Measurements from ENCODE around the gene CBX3.
"Not testable (repeated sequence)": the region's sequence is repeated elsewhere in the genome, so short reads cannot be mapped to it uniquely, and the experiment has no call there.

CBX3 gene

DNA sequence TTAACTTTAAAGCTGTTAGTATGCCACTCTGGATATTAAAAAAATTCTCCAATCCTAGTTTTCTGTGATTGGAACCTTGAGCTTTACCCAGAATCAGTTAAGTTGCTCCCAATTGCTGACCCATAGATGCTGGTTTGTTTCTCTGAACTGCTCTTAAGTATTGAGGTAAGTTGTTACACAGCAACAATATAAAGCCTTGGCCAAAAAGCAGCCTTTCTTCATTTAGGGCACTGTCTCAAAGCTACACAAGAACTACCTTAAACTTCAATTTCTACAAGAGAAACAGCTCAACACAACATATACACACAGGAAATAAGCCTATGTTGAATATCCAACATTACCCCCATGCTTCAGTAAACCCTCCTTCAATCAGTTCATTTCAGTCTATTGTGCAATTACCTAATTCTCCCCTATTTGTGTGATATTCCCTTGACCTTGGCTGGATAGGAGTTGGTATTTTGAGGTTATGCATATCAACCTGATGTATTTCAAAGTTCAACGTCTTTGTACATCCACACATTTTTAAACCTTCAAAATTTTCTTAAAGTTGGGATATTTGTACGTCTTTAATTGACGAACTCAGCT lies 12.5 kb upstream of the CBX3 start:
- no peak for DNase-seq

DNA sequence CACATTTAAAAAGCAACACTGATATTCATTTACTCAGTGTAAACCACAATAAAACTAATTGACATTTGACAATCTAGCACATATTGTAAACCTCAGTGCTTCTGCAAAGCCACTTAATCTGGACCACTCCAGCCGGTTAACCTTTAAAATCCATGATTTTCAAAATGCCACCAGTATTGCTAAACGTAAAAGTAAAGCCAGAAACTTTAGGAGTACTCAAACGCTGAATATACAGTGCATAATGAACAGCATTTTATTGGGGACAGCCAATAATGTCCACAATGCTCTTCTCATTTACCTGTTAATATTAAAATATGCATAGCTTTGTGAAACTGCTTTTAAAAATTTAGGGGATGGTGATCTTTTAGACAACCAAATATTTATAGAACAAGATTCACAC lies 11.8 kb upstream of the CBX3 start:
- DNase-seq, result no peak

- DNase-seq, result no peak
Measured at GRCh38 chr7:26190417-26190869, 11.1 kb upstream of the CBX3 start.

DNA sequence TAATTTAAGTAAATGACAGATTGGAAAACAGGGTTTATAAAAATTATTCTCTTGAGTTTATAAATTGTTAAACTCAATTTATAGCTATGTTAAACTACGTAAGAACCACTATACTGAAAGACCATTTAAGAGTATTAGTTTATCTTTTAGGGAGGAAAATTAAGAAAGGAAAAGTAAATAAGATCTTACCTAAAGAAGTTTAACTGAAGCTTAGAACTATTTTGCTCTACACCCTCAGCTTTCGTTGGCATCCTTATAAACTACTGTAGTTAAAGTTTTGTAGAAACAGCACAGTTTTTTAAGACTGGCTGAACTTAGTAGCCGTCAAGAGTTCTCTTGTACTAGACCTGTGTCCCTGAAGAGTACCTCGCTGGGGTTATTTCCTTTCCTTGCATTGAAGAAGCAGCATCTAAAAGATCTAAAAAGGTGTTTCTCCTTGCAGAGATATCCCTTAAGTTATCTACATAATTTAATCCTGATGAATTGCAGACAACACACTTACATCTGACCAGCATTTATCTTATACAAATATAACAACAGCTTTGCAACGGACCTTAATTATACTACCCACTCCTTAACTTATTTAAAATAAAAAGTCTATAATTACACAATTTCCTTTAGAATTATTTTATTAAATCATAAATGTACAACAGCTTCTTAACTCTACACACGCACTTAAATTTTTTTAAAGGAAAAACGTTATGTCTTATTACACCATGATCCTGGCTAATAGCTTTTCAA lies 10.1 kb upstream of the CBX3 start:
- DNase-seq, result no peak

- DNase-seq, result no peak
Measured at GRCh38 chr7:26191974-26192479, 9.5 kb upstream of the CBX3 start.

GRCh38 chr7:26192485-26193087 lies 9.0 kb upstream of the CBX3 start:
- no peak for DNase-seq

DNA sequence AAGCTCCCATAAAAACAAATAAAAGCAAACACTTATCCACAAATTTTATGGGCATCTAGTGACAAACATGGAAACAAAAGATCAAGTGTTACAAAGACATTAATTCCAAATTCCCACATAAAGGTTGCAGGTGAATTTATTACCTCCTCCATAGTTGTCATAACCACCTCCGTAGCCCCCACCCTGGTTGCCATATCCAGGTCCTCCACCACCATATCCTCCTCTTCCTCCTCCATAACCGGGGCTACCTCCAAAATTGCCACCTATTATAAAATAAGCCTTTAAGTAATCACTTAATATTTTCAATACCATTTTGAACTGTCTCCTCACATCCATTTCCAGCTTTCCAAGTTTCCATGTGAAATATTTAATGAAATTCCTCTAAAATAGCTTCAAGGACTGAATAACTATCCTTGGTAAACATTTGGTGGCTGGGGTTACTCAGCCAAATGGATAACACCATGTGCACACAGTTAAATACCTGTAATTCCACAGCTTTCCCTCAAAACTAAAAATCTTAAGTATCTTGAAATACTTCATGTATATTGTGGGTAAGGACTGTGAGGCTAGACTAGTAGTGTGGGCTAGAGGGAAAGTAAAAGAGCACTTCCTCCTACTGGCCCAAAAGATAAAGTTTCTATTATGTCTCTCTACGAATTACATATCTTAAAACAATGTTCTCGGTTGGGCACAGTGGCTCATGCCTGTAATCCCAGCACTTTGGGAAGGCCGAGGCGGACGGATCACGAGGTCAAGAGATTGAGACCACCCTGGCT lies 7.9 kb upstream of the CBX3 start:
- no peak for DNase-seq

DNA sequence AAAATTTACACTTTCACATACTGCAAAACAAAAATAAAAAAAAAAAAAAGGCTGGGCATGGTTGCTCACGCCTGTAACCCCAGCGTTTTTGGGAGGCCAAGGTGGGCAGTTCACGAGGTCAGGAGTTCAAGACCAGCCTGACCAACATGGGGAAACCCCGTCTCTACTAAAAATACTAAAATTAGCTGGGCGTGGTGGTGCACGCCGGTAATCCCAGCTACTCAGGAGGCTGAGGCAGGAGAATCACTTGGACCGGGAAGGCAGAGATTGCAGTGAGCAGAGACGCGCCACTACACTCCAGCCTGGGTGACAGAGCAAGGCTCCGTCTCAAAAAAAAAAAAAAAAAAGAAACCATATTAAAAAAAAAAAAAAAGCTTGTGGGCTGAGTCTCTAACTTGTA lies 6.8 kb upstream of the CBX3 start:
- DNase-seq, result not testable (repeated sequence)

- no peak for DNase-seq
Measured at GRCh38 chr7:26195182-26195581, 6.4 kb upstream of the CBX3 start.

- no peak for DNase-seq
Measured at GRCh38 chr7:26195867-26196657, 5.5 kb upstream of the CBX3 start.

- DNase-seq, result no peak
Measured at GRCh38 chr7:26197153-26198115, 4.1 kb upstream of the CBX3 start.

DNA sequence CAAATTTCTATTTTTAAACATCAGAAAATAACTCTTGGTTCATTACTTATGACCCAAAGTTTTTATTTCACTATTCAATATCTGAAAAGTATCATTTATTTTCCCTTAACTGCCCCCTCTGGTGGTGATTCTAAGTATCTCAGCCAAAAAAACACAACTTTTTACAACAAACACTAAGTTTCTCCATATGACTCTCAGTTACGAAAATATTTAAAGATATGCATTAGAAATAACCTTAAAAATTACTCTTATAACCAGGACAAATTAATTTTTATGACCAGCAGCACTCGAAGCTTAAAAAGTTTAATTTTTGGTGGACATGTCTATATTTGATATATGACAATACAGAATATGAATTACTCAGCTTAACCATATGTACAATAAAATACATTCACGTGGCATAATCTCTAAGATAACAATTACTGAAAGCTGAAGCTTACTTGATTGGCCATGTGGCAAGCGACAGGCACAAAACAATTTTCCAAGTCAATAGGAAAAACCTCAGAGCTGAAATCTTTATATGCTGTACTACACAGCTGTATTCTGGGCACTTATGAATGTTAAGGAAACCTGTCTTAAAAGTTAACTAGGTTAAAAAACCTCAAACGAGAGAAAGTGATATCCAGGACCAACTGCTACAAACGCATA lies 3.3 kb upstream of the CBX3 start:
- peak; percentile 84 for DNase-seq

DNA sequence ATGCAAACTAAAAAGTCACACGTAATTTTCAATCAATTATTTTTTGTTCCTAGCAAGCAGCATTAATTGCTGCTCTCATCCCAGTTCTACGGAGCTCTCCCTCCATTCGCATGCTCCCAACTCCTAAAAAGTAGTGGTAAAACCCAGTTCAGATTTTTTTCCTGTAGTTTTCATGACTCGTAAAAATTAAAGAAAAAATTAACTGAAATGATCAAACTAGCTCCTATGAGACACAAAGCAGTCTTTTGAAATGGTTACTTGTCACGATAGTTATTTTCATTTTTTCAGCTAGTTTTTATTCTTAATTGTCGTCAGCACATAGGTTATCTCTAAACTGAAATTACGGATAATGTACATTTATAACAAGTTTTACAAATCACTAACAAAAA lies 2.8 kb upstream of the CBX3 start:
- no peak for DNase-seq

DNA sequence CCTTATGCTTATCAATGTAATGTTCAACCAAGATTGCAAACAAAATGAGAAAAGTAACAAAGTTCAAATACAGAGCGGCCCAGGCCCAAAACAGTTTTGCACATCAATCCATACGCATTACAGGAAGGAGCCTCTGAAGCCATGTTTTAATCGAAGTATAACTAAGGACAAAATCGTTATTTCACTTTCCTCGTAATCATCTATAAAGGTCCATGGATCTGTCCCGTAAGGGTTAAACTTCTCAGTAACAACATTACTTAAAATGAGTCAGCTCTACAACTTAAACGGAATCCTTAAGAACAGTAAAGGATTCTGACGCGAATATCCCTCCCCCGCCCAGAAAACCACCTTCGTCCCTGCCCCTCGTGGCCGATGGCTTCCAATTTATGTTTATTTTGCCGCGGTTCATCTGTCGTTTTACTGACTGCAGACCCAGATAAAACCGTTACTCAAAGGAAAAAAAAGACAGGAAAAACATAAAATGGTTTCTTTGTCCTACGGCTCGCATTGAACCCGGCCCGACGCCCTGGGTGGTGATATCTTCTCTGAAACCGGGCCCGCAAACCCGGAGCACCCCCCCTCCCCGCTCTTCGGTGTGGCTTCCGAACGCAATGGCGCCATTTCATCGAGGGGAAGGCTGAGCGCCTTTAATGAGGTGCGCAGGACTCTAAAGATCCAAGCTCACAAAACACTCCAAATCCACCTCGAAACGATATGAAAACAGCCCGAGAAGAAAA lies 2.1 kb upstream of the CBX3 start:
- no peak for DNase-seq

DNA sequence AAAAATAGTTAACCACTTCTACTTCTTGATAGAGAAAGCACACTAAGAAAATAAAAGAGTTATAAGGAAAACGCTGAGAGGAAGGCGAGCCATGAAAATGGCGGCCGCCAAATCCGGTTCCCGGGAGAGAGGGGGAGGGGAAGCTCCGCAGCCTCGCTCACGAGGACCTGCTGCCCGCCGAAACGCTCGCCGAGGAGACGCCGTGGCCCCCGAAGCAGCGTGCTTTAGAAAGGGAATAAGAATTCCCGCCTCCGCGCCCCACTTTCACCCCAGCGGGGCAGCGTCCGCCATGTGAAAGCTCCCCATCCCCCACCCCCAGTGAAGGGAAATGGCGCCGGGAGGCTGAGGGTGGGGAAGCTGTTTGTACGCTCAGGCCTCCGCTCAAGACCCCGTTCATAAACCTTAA lies 1.5 kb upstream of the CBX3 start:
- DNase-seq, result peak; percentile 95

DNA sequence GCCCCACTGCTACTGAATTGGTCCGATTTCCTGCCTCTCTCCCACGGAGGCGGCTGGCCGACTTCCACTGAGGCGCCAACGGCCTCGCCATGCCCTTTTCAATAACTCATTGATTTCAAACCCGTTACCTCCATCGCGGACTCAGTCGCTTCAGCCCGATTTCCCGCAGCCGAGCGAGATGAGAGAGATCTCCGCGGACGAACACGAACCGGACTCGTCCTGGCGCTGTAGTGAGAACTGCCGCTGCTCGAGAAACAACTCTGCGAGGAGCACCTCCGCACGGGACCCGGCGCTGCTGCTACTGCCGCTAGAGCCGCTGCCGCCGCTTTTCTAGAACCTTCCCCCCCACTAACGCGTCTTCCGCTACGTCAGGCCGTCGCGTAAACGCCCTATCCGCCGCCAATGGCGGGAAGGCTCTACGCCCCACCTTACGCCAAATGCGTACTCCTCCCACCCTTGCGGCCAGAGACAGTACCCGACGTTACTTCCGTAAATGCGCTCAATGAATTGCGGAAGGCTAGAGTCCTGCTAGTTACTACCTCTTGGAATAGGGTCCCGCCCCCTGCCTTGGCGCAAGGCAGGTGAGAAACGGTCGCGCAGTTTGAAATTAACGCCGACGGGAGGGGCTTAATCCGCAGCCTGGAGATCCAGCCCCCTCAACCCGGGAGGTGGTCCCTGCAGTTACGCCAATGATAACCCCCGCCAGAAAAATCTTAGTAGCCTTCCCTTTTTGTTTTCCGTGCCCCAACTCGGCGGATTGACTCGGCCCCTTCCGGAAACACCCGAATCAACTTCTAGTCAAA lies 900 bp upstream of the CBX3 start, which contains the start of gene HNRNPA2B1:
Gene HNRNPA2B1, minus strand, starts transcription at position 303 of the 803 bp plus-strand sequence. Its CDS starts 169 bp downstream, at position 134.
- DNase-seq, result peak; percentile 100

DNA sequence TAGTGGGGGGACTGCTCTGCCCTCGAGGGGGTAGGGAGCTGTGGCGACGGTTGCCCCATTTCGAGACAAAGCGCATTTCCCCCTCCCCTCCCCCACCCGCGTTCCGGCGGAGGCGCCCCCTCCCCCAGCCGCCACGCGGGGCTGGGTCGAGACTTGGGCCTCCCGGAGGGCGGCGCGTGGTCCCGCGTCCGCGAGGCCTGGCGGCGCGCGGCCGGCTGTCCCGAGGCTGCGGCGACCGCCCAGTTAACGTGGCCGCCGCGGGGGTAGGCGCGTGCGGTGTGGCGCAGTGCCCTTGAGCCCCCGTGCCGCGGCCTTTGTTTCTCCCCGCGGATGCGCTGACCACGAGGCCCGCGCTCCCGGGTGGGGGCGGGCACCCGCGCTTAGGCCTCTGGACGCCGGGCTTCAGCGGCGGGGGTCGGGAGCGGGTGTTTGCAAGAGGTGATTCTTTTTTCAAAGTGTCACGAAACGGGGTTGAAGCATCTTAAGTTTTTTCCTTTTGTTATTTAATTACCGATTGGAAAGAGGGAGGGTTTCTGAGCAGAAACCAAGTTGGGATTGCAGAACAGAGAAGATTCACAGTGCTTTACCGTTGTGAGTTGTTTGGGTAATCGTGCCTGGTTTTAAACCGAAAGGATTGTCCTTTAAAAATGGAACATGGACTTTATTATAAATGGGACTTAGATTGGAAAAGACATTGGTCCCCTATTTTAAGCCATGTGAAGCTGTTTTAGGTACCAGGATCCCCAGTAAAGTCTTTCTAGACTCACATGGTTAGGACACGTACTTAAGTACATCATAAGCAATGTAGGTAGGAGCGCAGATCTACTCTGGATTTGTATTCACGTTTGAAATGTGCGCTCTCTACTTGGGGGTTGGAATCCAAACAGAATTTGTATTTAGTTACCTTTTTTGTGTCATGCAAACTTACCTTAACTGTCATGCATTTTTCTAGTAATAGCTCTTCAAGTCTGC lies 760 bp downstream of the CBX3 start:
- DNase-seq, result peak; percentile 69

DNA sequence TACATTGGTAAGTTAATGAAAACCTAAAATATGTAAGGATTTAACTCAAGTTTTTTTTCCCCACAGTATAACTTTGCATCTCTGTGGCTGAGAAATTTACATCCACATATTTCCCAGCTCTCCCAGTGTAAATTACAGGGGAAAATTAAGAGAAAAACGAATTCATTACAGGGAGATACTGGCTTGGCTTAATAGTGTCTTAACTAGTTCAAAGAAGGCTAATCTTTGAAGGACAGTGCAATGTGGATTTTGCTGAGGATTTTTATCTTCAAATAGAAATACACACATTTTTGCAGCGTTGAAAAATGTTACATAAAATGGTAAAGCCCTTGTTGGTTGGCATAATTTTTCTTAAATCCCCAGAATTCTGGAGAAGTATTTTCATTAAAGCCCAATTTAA lies 1.5 kb downstream of the CBX3 start:
- peak; percentile 24 for DNase-seq
